A673 (cell line): Measurements from ENCODE around the gene FDX2.

ENCODE experiments used
- CTCF ChIP-seq: fragments of 300-800, 200-600 bp; sonication (generic); conservative IDR thresholded peaks from 2 replicates; pipeline ENCODE4 v1.5.1; 2017; ENCODE audit warnings: low read depth, mild to moderate bottlenecking, antibody characterized with exemption, low read length, moderate library complexity, mixed read lengths
- EZH2 ChIP-seq: fragments of 200-600 bp; sonication (generic); IDR thresholded peaks from 2 replicates; pipeline ENCODE4 v1.6.1; 2017; ENCODE audit warnings: borderline replicate concordance, low read depth, mild to moderate bottlenecking, mixed read lengths, antibody characterized with exemption, low read length; ENCODE audit not compliant: poor library complexity, severe bottlenecking

GRCh38 chr19:10290357-10290875, 25.4 kb downstream of the FDX2 start:
- TF ChIP-seq CTCF (no peak), EZH2 (no peak)
